ENCODE results near the gene OGFOD1. TPM values are rescaled to one million over a fixed set of nuclear protein-coding genes. Genes with fewer than 3 reads are reported as not detected.
A peak's percentile ranks its signal among the peaks of the same experiment; 100 is the strongest.

Gene OGFOD1
- total RNA-seq (10 to 100 TPM; 24.2 to 41.0 (median 36.8) TPM), polyA plus RNA-seq (10 to 100 TPM in 1 of 2 donors, 1 to 10 TPM in 1; 8.9 to 17.5 TPM)
- long read RNA-seq, donor 1, full-length matches to known transcripts: 11 of 13 reads
- long read RNA-seq, donor 1, partial matches to known transcripts: 0 of 13 reads
- long read RNA-seq, donor 1, other reads (novel, unspliced or antisense): 2 of 13 reads
- long read RNA-seq, donor 2, full-length matches to known transcripts: 14 of 15 reads
- long read RNA-seq, donor 2, partial matches to known transcripts: 1 of 15 reads
- long read RNA-seq, donor 2, other reads (novel, unspliced or antisense): 0 of 15 reads
- long read RNA-seq, donor 3, full-length matches to known transcripts: 43 of 49 reads
- long read RNA-seq, donor 3, partial matches to known transcripts: 2 of 49 reads
- long read RNA-seq, donor 3, other reads (novel, unspliced or antisense): 4 of 49 reads

DNA sequence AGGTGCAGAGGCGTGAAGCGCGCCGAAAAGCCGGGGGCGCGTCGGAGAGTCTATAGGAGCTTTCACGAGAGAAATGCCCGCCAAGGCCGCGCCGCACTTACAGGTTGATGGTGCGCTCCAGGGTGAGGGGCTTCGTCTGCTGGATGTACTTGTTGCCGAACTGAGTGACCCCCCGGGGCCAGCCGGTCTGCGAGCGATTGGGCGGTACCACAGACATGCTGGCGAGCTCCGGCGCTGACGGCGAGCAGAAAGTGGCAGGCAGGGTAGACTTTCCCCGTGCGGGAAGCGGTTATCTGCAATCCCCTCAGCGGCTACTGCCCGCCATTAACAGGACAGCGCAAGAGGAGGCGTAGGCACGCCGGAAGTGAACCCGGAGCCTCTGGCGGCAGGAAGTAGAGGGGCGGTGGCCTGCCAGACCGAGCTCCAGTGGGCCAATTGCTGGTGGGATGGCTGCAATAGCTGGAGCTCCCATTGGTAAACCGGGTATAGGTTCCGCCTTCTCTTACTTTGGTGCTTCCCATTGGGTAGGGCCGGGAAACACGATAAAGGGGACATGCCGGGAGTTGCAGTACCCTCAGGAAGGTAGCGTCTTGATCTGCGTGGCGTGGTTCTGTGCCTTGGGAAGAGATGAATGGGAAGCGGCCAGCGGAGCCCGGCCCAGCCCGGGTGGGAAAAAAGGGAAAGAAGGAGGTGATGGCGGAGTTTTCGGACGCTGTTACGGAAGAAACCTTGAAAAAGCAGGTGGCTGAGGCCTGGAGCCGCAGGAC, at the start of gene OGFOD1, which contains the start of gene NUDT21:
Gene OGFOD1, plus strand, starts transcription at position 569 of the 767 bp plus-strand sequence. Its CDS starts 59 bp downstream, at position 628.
Gene NUDT21, minus strand, starts transcription at position 347 of the 767 bp plus-strand sequence. Its CDS starts 130 bp downstream, at position 217.
- Histone ChIP-seq H3K9me3 (no peaks in the 10 kb centered on the region), H3K4me3 (peak within 1 kb of the TSS; percentile 82 to 99 (median 92)), H3K27me3 (no peaks in the 10 kb centered on the region), H3K4me1 (peaks cover 4 to 51% (median 39%) of the 10 kb centered on the region in 9 donors), H3K27ac (peak within 1 kb of the TSS; percentile 61 to 90 (median 86)), H3K36me3 (peaks cover 0 to 51% (median 21%) of the 10 kb centered on the region in 9 donors)
- 0% methylated on average over 56 of the region's 56 CpGs for WGBS, 2 donors
- intact Hi-C loops (cut with DNase I): loop anchor here in 1 of 10 donors (2.0 kb wide), 1 partner anchor 26 kb away; the partner anchor contains the start of gene AMFR
- peak; percentile 98 to 100 (median 99) for ATAC-seq
- peak; percentile 91 to 96 for DNase-seq
- TF ChIP-seq, protein P1, sequence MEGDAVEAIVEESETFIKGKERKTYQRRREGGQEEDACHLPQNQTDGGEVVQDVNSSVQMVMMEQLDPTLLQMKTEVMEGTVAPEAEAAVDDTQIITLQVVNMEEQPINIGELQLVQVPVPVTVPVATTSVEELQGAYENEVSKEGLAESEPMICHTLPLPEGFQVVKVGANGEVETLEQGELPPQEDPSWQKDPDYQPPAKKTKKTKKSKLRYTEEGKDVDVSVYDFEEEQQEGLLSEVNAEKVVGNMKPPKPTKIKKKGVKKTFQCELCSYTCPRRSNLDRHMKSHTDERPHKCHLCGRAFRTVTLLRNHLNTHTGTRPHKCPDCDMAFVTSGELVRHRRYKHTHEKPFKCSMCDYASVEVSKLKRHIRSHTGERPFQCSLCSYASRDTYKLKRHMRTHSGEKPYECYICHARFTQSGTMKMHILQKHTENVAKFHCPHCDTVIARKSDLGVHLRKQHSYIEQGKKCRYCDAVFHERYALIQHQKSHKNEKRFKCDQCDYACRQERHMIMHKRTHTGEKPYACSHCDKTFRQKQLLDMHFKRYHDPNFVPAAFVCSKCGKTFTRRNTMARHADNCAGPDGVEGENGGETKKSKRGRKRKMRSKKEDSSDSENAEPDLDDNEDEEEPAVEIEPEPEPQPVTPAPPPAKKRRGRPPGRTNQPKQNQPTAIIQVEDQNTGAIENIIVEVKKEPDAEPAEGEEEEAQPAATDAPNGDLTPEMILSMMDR (IDR thresholded peaks at IDR 0.05): peak in 1 of 9 donors; percentile 12

DNA sequence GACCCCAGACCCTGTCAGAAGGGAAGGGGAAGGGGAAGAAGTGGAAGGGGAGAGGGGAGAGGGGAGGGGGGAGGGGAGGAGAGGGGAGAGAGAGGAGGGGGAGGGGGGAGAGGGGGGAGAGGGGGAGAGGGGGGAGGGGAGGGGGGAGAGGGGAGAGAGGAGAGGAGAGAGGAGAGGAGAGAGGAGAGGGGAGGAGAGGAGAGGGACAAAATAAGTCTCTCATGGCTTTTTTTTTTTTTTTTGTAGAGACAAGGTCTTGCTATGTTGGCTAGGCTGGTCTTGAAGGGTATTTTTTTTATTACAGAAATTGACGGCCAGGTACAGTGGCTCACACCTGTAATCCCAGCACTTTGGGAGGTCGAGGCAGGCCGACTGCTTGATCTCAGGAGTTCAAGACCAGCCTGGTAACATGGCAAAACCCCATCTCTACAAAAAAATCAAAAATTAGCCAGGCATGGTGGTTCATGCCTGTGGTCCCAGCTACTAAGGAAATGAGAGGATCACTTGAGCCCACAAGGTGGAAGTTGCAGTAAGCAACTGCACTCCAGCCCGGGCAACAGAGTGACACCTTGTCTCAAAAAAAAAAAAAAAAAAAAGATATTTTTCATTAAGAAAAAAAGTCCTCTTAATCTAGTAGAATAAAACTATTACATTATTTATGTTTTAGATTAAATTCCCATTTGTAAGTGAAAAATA, 45.2 kb upstream of the OGFOD1 start:
- TF ChIP-seq, protein P1 (IDR thresholded peaks at IDR 0.05): no peak
- no peak for ATAC-seq
- Histone ChIP-seq H3K9me3 (no peaks in the 10 kb centered on the region), H3K27ac (no peak overlapping the region), H3K4me1 (no peaks in the 10 kb centered on the region), H3K27me3 (no peaks in the 10 kb centered on the region), H3K36me3 (peaks cover 0 to 95% (median 56%) of the 10 kb centered on the region in 9 donors), H3K4me3 (no peak overlapping the region)
- WGBS, 2 donors: 84% methylated on average over 4 of the region's 4 CpGs
- no peak for DNase-seq
- intact Hi-C loops (cut with DNase I): no loop called here

DNA sequence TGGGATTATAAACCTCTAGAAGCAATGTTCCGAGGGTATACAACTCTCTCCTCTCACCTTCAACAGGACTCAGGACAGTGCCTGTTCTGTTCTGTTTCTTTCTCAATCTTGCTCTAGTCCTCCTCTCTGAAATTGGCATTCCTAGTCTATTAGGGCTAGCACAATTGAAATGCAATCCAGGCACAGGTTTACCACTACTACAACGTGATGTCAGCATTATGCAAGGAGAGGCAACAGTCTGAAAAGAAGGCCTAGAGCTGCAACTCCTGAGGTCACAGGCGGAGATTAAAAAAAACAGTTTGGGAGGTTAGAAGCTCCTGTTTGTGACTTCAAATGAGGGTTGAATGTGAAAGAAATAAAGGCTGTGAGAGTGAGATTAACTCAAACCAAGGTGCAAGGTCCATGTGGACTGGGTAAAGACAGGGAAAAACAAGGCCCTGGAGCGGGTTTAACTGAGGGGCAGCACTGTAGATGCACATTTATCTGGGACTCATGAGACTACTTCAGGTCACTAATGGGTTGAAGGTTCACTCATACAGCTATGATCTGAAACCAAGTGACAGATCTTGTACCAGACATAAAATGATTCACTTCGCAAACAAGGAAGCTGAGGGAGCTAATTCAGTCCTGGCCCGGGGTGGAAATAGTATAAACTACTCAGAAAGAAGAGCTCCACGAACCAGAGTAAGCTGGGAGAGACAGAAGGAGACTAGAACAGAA, 42.8 kb upstream of the OGFOD1 start:
- H3K36me3 ChIP-seq: peaks cover 0 to 95% (median 35%) of the 10 kb centered on the region in 9 donors
- DNase-seq (no peak), ATAC-seq (no peak)
- H3K4me1 ChIP-seq: peaks cover 0 to under 1% (median 0%) of the 10 kb centered on the region in 9 donors
- no peaks in the 10 kb centered on the region for H3K9me3 ChIP-seq
- intact Hi-C loops (cut with DNase I): no loop called here
- TF ChIP-seq, protein P1 (IDR thresholded peaks at IDR 0.05): no peak
- WGBS, 2 donors: 88 to 91% methylated on average over 7 of the region's 7 CpGs
- H3K4me3 ChIP-seq: no peak overlapping the region
- no peaks in the 10 kb centered on the region for H3K27me3 ChIP-seq
- no peak overlapping the region for H3K27ac ChIP-seq
